ENCODE results near the gene SLC22A1.

Gene SLC22A1

DNA sequence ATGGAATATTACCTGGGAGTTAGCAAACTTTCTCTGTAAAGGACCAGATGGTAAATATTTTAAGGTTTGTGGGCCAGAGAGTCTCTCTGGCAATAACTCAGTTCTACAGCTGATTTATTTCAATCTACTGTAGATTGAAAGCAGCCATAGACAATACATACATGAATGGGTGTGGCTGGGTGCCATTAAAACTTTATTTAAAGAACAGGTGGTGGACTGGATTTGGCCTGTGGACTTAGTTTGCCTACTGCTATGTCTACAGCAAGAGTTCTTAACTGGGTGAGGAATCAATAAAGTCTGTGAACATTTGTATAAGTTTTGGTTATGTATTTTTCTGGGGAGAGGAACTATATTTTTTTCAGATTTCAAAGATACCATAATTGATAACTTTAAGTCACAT is 81.9 kb downstream of the SLC22A1 start:
- H3K27ac ChIP-seq = no peak overlapping the region
- DNase-seq (ENCODE audit: low read depth, low spot score) = no peak

DNA sequence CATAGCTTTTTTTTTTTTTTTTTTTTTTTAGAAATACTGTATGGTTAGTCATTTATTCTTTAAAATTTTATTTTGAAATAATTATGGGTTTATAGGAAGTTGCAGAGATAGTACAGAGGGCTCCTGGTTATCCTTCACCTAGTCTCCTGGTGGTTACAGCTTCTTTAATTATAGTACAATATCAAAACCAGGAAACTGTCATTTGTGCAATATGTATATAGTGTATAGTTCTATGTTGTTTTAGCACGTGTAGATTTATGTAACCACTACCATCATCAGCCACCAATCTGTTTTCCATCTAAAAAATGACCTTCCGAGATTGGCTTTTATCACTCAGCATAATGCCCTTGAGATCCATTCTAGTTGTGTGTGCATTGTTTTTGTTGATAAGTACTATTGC is 82.3 kb downstream of the SLC22A1 start:
- H3K27ac ChIP-seq = no peak overlapping the region
- DNase-seq (ENCODE audit: low read depth, low spot score) = no peak

DNA sequence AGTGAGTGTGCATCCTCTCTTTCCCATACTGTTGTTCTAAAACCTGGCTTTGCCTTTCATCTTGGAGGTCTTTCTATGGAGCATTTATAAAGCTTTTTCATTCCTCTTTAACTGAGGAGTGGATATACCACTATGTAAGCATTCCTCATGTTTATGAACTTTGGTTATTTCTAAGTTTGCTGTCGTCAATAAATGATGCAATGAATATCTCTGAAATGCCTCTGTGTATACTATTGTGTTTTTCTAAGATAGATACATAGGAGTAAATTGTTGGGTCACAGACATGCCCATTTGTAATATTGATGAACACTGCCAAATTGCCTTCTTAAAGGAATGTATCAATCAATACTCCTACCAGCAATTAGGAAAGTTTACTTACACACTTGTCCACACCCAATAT is 83.1 kb downstream of the SLC22A1 start:
- H3K27ac ChIP-seq = no peak overlapping the region
- DNase-seq (ENCODE audit: low read depth, low spot score) = no peak

DNA sequence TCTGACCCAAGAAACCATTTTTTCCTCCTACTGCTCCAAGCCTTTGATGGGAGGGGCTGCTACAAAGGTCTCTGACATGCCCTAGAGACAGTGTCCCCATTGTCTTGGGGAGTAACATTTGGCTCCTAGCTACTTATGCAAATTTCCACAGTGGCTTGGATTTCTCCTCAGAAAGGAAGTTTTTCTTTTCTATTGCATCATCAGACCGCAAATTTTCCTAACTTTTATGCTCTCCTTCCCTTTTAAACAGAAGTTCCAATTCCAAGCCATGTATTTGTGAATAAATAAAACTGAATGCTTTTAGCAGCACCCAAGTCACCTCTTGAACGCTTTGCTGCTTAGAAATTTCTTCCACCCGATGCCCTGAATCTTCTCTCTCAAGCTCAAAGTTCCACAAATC is 86.0 kb downstream of the SLC22A1 start:
- H3K27ac ChIP-seq = no peak overlapping the region
- DNase-seq (ENCODE audit: low read depth, low spot score) = no peak

Data from epithelial cell of prostate (primary cell).